Trophoblast cell (in vitro differentiated cells and primary cell): ENCODE measurements around the gene PRKN.

Experiments used
- DNase-seq, 2 donors: peaks; one replicate each; pipeline ENCODE4 v3.0.0-alpha.2; 2016
- H2AFZ ChIP-seq: 2 replicates; pipeline ENCODE4 v1.6.1; 2013; ENCODE audit warnings: low read length, moderate library complexity, mild to moderate bottlenecking; ENCODE audit not compliant: insufficient read depth, poor library complexity
- H2AK5ac ChIP-seq: 2 replicates; pipeline ENCODE4 v1.6.1; 2013; ENCODE audit warnings: mild to moderate bottlenecking, low read length
- H2BK120ac ChIP-seq: 2 replicates; pipeline ENCODE4 v1.6.1; 2013; ENCODE audit warnings: low read length, mild to moderate bottlenecking, moderate library complexity; ENCODE audit not compliant: insufficient read depth, poor library complexity
- H2BK12ac ChIP-seq: 2 replicates; pipeline ENCODE4 v1.6.1; 2013; ENCODE audit warnings: mild to moderate bottlenecking, low read length, moderate library complexity
- H2BK5ac ChIP-seq: 2 replicates; pipeline ENCODE4 v1.6.1; 2013; ENCODE audit warnings: low read length, low read depth, moderate library complexity, mild to moderate bottlenecking; ENCODE audit not compliant: poor library complexity
- H3K14ac ChIP-seq: 2 replicates; pipeline ENCODE4 v1.6.1; 2013; ENCODE audit warnings: mild to moderate bottlenecking, low read length
- H3K18ac ChIP-seq: 2 replicates; pipeline ENCODE4 v1.6.1; 2013; ENCODE audit warnings: mild to moderate bottlenecking, low read length
- H3K23ac ChIP-seq: 2 replicates; pipeline ENCODE4 v1.6.1; 2013; ENCODE audit warnings: low read length
- H3K27ac ChIP-seq: 2 replicates; pipeline ENCODE4 v1.5.1; 2013; ENCODE audit warnings: low read depth, mild to moderate bottlenecking, inconsistent platforms, low read length, moderate library complexity
- H3K27me3 ChIP-seq: 2 replicates; pipeline ENCODE4 v1.6.1; 2013; ENCODE audit warnings: inconsistent platforms, mild to moderate bottlenecking, low read length, moderate library complexity; ENCODE audit not compliant: insufficient read depth
- H3K36me3 ChIP-seq, 2 experiments: 1 replicate in 1 of 2; 2 replicates in 1 of 2; pipeline ENCODE4 v1.6.1; 2013; ENCODE audit warnings: low read length in 2 of 2, mild to moderate bottlenecking in 2 of 2, moderate library complexity in 1 of 2; ENCODE audit not compliant: insufficient read depth in 2 of 2, control insufficient read depth in 1 of 2
- H3K4ac ChIP-seq: 2 replicates; pipeline ENCODE4 v1.6.1; 2013; ENCODE audit warnings: low read depth, mild to moderate bottlenecking, low read length, moderate library complexity
- H3K4me1 ChIP-seq, 2 experiments: 1 replicate in 1 of 2; 2 replicates in 1 of 2; pipeline ENCODE4 v1.6.1; 2013; ENCODE audit warnings: low read length in 2 of 2, mild to moderate bottlenecking in 2 of 2, moderate library complexity in 1 of 2; ENCODE audit not compliant: insufficient read depth in 2 of 2, control insufficient read depth in 1 of 2
- H3K4me2 ChIP-seq: 2 replicates; pipeline ENCODE4 v1.6.1; 2013; ENCODE audit warnings: inconsistent platforms, mild to moderate bottlenecking, low read length, moderate library complexity
- H3K4me3 ChIP-seq: 2 replicates; pipeline ENCODE4 v1.5.1; 2013; ENCODE audit warnings: mild to moderate bottlenecking, low read depth, low read length, inconsistent platforms
- H3K79me1 ChIP-seq: one replicate; pipeline ENCODE4 v1.6.1; 2013; ENCODE audit warnings: low read length
- H3K79me2 ChIP-seq: 2 replicates; pipeline ENCODE4 v1.6.1; 2013; ENCODE audit warnings: low read length, mild to moderate bottlenecking; ENCODE audit not compliant: control insufficient read depth, insufficient read depth, poor library complexity
- H3K9ac ChIP-seq: 2 replicates; pipeline ENCODE4 v1.6.1; 2013; ENCODE audit warnings: mild to moderate bottlenecking, low read length
- H3K9me3 ChIP-seq: 2 replicates; pipeline ENCODE4 v1.6.1; 2013; ENCODE audit warnings: low read depth, mild to moderate bottlenecking, control low read depth, inconsistent platforms, low read length; ENCODE audit not compliant: insufficient read depth
- H4K12ac ChIP-seq: 2 replicates; pipeline ENCODE4 v1.6.1; 2013; ENCODE audit warnings: low read depth, mild to moderate bottlenecking, low read length, moderate library complexity
- H4K8ac ChIP-seq: 2 replicates; pipeline ENCODE4 v1.6.1; 2013; ENCODE audit warnings: low read depth, mild to moderate bottlenecking, low read length, moderate library complexity
- H4K91ac ChIP-seq: one replicate; pipeline ENCODE4 v1.6.1; 2013; ENCODE audit warnings: low read depth, mild to moderate bottlenecking, low read length, moderate library complexity
- WGBS: extraction: QIAGEN DNeasy Blood & Tissue Kit; methylation state at CpG from one replicate; pipeline ENCODE4 v1.1.7; 2013; ENCODE audit warnings: missing lambda C conversion rate; ENCODE audit not compliant: insufficient read length, insufficient coverage; ENCODE audit errors: extremely low coverage; 5-methylcytosine and 5-hydroxymethylcytosine counted together

Gene PRKN

DNA sequence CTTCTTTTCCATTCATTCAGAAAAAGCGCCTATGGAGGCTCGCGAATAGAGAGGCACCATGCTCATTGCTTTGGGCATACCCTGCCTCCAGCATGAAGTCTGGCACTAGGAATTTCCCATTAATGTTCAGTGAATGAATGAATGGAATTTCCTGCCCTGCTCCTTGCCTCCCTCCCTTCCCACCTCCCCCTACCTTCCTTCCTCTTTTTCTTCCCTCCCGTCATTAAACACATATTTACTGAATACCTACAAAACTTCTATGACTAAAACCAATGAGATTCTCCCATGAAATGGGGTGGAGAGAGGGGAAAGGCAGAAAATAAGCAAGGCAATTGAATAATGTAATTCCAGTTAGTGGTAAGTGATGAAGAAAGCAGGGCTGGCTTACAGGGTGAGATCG lies 1239.9 kb downstream of the PRKN start:
- H3K14ac ChIP-seq: peak overlapping the region; percentile 6
- no peaks in the 10 kb centered on the region for H3K27me3 ChIP-seq
- no peak overlapping the region for H2AFZ ChIP-seq
- peak overlapping the region; percentile 33 for H2BK5ac ChIP-seq
- H3K9me3 ChIP-seq: peaks cover 1% of the 10 kb centered on the region
- peaks cover 5 to 13% of the 10 kb centered on the region in 2 experiments for H3K4me1 ChIP-seq
- H3K27ac ChIP-seq: peak overlapping the region; percentile 30
- no peak overlapping the region for H3K9ac ChIP-seq
- H3K18ac ChIP-seq: peak overlapping the region; percentile 13
- H4K12ac ChIP-seq: no peak overlapping the region
- no peak overlapping the region for H3K4me3 ChIP-seq
- H2BK120ac ChIP-seq: peak overlapping the region; percentile 55
- H3K4ac ChIP-seq: no peak overlapping the region
- no peak overlapping the region for H2AK5ac ChIP-seq
- H3K36me3 ChIP-seq: no peaks in the 10 kb centered on the region
- no peak overlapping the region for H3K4me2 ChIP-seq
- DNase-seq: no peak
- no peak overlapping the region for H3K23ac ChIP-seq
- H3K79me2 ChIP-seq: peaks cover 5% of the 10 kb centered on the region
- peak overlapping the region; percentile 15 for H2BK12ac ChIP-seq
- H4K8ac ChIP-seq: peak overlapping the region; percentile 13
- peaks cover 13% of the 10 kb centered on the region for H3K79me1 ChIP-seq
- 100% methylated on average over 1 of the region's 5 CpGs for WGBS
- peak overlapping the region; percentile 65 for H4K91ac ChIP-seq

DNA sequence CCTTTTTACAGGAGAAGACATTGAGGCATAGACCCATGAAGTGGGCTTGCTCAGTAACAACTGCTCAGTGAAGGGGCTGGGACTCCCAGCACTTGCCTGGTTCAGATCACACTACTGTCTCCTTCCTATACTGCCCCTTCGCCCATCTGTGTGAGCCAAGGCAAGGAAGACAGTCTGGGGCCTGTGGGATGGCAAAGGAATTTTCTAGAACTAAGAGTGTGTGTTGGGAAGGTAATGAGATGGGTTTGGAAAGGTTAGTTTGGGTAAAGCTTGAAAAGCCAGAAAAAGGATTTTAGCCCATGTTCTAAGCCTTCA lies 1240.4 kb downstream of the PRKN start:
- Histone ChIP-seq H3K4me3 (no peak overlapping the region), H3K79me2 (peaks cover 5% of the 10 kb centered on the region), H3K4me1 (peaks cover 5 to 13% of the 10 kb centered on the region in 2 experiments), H4K8ac (peak overlapping the region; percentile 80), H3K9me3 (peaks cover 1% of the 10 kb centered on the region), H2AFZ (peak overlapping the region; percentile 5), H3K14ac (peak overlapping the region; percentile 86), H3K18ac (peak overlapping the region; percentile 98), H3K79me1 (peaks cover 13% of the 10 kb centered on the region), H4K91ac (peak overlapping the region; percentile 96), H3K36me3 (no peaks in the 10 kb centered on the region), H4K12ac (peak overlapping the region; percentile 27), H3K23ac (no peak overlapping the region), H3K27me3 (no peaks in the 10 kb centered on the region), H3K4me2 (no peak overlapping the region), H2BK12ac (peak overlapping the region; percentile 93), H3K27ac (peak overlapping the region; percentile 7), H3K4ac (peak overlapping the region; percentile 92), H2AK5ac (peak overlapping the region; percentile 67), H2BK5ac (peak overlapping the region; percentile 93), H2BK120ac (peak overlapping the region; percentile 89), H3K9ac (no peak overlapping the region)
- no CpG with 5 or more reads among the region's 1 CpG for WGBS
- no peak for DNase-seq

DNA sequence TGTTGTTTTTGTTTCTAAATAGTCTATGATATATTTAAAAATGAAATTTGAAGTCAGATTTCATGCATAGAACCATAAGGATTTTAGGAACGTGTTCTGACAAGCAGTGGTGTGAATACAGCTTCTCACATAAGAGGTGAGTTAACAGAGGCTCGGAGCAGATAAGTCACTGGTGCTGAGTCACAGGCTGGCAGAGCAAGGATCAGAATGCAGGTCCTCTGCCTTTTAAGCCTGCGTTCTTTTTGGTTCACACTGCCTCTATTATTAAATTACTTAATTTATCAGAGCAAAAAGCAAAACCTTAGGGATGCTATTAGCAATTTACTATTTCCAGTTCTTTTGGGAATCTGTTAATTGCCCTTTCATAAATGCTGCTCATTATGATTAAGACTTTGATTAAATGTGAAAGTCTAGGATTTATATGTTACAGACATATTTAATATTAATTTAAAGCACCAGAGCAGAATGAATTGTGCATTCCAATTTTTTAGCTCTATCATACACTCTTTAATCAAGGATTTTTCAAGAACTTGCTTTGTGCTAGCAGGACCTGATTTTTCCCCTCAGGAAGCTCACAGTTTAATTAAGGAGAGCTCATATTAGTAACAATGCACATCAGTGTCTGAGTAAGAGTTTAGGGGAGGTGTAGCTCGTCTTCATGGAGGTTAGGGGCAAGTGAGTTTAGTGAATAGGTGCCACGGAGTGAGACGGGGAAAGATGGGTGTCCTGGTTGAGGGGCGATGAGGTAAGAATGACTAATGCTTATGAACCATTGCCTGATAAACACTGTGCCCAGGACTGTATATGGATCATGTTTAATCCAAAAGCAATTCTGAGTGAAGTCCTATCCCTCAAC lies 1241.0 kb downstream of the PRKN start:
- Histone ChIP-seq H3K18ac (peak overlapping the region; percentile 98), H4K12ac (peak overlapping the region; percentile 27), H3K4me3 (no peak overlapping the region), H2AFZ (peak overlapping the region; percentile 5), H2AK5ac (peak overlapping the region; percentile 67), H3K27me3 (no peaks in the 10 kb centered on the region), H2BK12ac (peak overlapping the region; percentile 93), H3K4me1 (peaks cover 5 to 13% of the 10 kb centered on the region in 2 experiments), H3K79me2 (peaks cover 5% of the 10 kb centered on the region), H4K8ac (peak overlapping the region; percentile 80), H3K36me3 (no peaks in the 10 kb centered on the region), H3K27ac (peak overlapping the region; percentile 7), H3K4ac (peak overlapping the region; percentile 92), H2BK120ac (peak overlapping the region; percentile 89), H4K91ac (peak overlapping the region; percentile 96), H3K14ac (peak overlapping the region; percentile 86), H3K4me2 (no peak overlapping the region), H3K23ac (no peak overlapping the region), H3K9me3 (peaks cover 1% of the 10 kb centered on the region), H3K79me1 (peaks cover 13% of the 10 kb centered on the region), H3K9ac (no peak overlapping the region), H2BK5ac (peak overlapping the region; percentile 93)
- DNase-seq: peak; percentile 21 to 46
- no CpG with 5 or more reads among the region's 7 CpGs for WGBS

DNA sequence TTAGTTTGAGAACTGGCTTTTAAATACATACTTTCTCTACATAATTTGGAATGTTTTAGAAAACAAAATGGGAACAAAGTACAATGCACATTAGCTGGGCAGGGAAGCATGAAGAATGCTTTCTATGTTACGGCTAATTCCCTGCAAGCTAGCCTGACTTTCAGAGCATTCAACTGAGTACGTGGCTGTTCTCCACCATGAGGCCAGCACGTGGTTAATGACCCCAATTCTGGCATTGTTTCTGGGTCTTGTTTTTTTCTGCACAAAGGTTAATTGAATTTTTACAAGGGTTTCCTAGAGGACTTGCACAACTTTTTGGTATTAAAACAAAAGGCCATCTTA lies 1245.1 kb downstream of the PRKN start:
- Histone ChIP-seq H3K36me3 (no peaks in the 10 kb centered on the region), H2BK120ac (no peak overlapping the region), H3K4me2 (no peak overlapping the region), H3K23ac (no peak overlapping the region), H4K8ac (no peak overlapping the region), H4K12ac (no peak overlapping the region), H3K9me3 (no peaks in the 10 kb centered on the region), H3K79me1 (peaks cover 17% of the 10 kb centered on the region), H3K27me3 (no peaks in the 10 kb centered on the region), H3K27ac (no peak overlapping the region), H4K91ac (no peak overlapping the region), H3K9ac (no peak overlapping the region), H2BK5ac (no peak overlapping the region), H3K14ac (no peak overlapping the region), H2AFZ (no peak overlapping the region), H3K18ac (no peak overlapping the region), H3K79me2 (peaks cover 5% of the 10 kb centered on the region), H3K4ac (no peak overlapping the region), H2AK5ac (no peak overlapping the region), H3K4me3 (no peak overlapping the region), H3K4me1 (peaks cover 5 to 8% of the 10 kb centered on the region in 2 experiments), H2BK12ac (no peak overlapping the region)
- no peak for DNase-seq
- no CpG with 5 or more reads among the region's 3 CpGs for WGBS
